Neural cell (in vitro differentiated cells): ENCODE measurements around the gene YEATS4.

ENCODE experiments used
- EP300 ChIP-seq: fragments of 450-650 bp; conservative IDR thresholded peaks from 2 replicates; pipeline ENCODE4 v1.6.1; 2014; ENCODE audit warnings: antibody characterized with exemption, mild to moderate bottlenecking, moderate library complexity; ENCODE audit not compliant: poor library complexity, severe bottlenecking
- POLR2AphosphoS5 ChIP-seq: IDR thresholded peaks from 2 replicates; pipeline ENCODE4 v1.6.1; 2012
- TAF1 ChIP-seq: IDR thresholded peaks from 2 replicates; pipeline ENCODE4 v1.6.1; 2012; ENCODE audit warnings: low read depth
- TF ChIP-seq, protein P1 (sequence below): fragments of 450-650 bp; IDR thresholded peaks from 2 replicates; pipeline ENCODE4 v1.5.1; 2014; ENCODE audit warnings: antibody characterized with exemption, mild to moderate bottlenecking, moderate library complexity; ENCODE audit not compliant: poor library complexity, severe bottlenecking
- TF ChIP-seq, protein P2 (sequence below): IDR thresholded peaks from 2 replicates; pipeline ENCODE4 v1.6.1; 2012; ENCODE audit warnings: borderline replicate concordance

GRCh38 chr12:69366796-69367195 lies 7.3 kb downstream of the YEATS4 start:
- TF ChIP-seq, protein P1, sequence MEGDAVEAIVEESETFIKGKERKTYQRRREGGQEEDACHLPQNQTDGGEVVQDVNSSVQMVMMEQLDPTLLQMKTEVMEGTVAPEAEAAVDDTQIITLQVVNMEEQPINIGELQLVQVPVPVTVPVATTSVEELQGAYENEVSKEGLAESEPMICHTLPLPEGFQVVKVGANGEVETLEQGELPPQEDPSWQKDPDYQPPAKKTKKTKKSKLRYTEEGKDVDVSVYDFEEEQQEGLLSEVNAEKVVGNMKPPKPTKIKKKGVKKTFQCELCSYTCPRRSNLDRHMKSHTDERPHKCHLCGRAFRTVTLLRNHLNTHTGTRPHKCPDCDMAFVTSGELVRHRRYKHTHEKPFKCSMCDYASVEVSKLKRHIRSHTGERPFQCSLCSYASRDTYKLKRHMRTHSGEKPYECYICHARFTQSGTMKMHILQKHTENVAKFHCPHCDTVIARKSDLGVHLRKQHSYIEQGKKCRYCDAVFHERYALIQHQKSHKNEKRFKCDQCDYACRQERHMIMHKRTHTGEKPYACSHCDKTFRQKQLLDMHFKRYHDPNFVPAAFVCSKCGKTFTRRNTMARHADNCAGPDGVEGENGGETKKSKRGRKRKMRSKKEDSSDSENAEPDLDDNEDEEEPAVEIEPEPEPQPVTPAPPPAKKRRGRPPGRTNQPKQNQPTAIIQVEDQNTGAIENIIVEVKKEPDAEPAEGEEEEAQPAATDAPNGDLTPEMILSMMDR = no peak
- TF ChIP-seq, protein P2, sequence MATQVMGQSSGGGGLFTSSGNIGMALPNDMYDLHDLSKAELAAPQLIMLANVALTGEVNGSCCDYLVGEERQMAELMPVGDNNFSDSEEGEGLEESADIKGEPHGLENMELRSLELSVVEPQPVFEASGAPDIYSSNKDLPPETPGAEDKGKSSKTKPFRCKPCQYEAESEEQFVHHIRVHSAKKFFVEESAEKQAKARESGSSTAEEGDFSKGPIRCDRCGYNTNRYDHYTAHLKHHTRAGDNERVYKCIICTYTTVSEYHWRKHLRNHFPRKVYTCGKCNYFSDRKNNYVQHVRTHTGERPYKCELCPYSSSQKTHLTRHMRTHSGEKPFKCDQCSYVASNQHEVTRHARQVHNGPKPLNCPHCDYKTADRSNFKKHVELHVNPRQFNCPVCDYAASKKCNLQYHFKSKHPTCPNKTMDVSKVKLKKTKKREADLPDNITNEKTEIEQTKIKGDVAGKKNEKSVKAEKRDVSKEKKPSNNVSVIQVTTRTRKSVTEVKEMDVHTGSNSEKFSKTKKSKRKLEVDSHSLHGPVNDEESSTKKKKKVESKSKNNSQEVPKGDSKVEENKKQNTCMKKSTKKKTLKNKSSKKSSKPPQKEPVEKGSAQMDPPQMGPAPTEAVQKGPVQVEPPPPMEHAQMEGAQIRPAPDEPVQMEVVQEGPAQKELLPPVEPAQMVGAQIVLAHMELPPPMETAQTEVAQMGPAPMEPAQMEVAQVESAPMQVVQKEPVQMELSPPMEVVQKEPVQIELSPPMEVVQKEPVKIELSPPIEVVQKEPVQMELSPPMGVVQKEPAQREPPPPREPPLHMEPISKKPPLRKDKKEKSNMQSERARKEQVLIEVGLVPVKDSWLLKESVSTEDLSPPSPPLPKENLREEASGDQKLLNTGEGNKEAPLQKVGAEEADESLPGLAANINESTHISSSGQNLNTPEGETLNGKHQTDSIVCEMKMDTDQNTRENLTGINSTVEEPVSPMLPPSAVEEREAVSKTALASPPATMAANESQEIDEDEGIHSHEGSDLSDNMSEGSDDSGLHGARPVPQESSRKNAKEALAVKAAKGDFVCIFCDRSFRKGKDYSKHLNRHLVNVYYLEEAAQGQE = no peak
- TF ChIP-seq EP300 = no peak
- no peak for TF ChIP-seq TAF1
- no peak for TF ChIP-seq POLR2AphosphoS5
